IMR-90 (cell line): Measurements from ENCODE around the gene HES1. TPM values are rescaled to one million over a fixed set of nuclear protein-coding genes. Genes with fewer than 3 reads are reported as not detected.

ENCODE experiments used
- ATAC-seq: fragments of 200-7000 bp; cut with Tn5 transposase; 2 replicates; pipeline ENCODE4 v1.9.1; 2020; ENCODE audit warnings: low read depth, mild to moderate bottlenecking, moderate library complexity
- BruUV-seq: library from RNA; stranded (reverse); fragments of 400-500 nt; replicated peaks from 2 replicates; lab custom pipeline; 2021; lab: Mats Ljungman, UMichigan
- CTCF ChIA-PET: fragments of 300-600 bp; formaldehyde crosslinking; extraction: SDS; loops from one replicate; lab custom pipeline; 2021; ENCODE audit warnings: antibody characterized with exemption; lab: Yijun Ruan, JAX
- POLR2A ChIA-PET: fragments of 300-600 bp; sonication (Branson Sonifier 250); formaldehyde crosslinking; loops from one replicate; lab custom pipeline; 2022; ENCODE audit warnings: antibody characterized with exemption; ENCODE audit not compliant: unreplicated experiment; lab: Charles Lee
- DNase-seq: peaks from one replicate; pipeline ENCODE4 v3.0.0; 2013
- H2AFZ ChIP-seq: replicated peaks from 2 replicates; pipeline ENCODE3; 2013; ENCODE audit warnings: low read length, mild to moderate bottlenecking; ENCODE audit not compliant: poor library complexity
- H2AK5ac ChIP-seq: 2 replicates; pipeline ENCODE4 v1.6.1; 2013; ENCODE audit warnings: low read depth, low read length, inconsistent platforms
- H2AK9ac ChIP-seq: replicated peaks from 2 replicates; pipeline ENCODE3; 2013; ENCODE audit warnings: mild to moderate bottlenecking, low read depth, low read length, moderate library complexity; ENCODE audit not compliant: poor library complexity
- H2BK120ac ChIP-seq: 2 replicates; pipeline ENCODE4 v1.6.1; 2013; ENCODE audit warnings: low read depth, low read length, inconsistent platforms
- H2BK15ac ChIP-seq: 3 replicates; pipeline ENCODE4 v1.6.1; 2013; ENCODE audit warnings: low read depth, low read length, inconsistent platforms
- H2BK20ac ChIP-seq: 2 replicates; pipeline ENCODE4 v1.6.1; 2013; ENCODE audit warnings: low read depth, mild to moderate bottlenecking, inconsistent platforms, low read length, moderate library complexity
- H2BK5ac ChIP-seq: 2 replicates; pipeline ENCODE4 v1.6.1; 2013; ENCODE audit warnings: mild to moderate bottlenecking, low read depth, low read length, inconsistent platforms; ENCODE audit not compliant: poor library complexity, severe bottlenecking
- H3K14ac ChIP-seq: replicated peaks from 2 replicates; pipeline ENCODE4 v1.6.1; 2013; ENCODE audit warnings: low read depth, low read length, inconsistent platforms
- H3K18ac ChIP-seq: 2 replicates; pipeline ENCODE4 v1.6.1; 2013; ENCODE audit warnings: low read depth, low read length, control low read depth
- H3K23ac ChIP-seq: 2 replicates; pipeline ENCODE4 v1.6.1; 2013; ENCODE audit warnings: low read depth, low read length, inconsistent platforms
- H3K27ac ChIP-seq: 2 replicates; pipeline ENCODE4 v1.5.1; 2013; ENCODE audit warnings: mild to moderate bottlenecking, control low read depth, low read length; ENCODE audit not compliant: insufficient read depth
- H3K27me3 ChIP-seq: 2 replicates; pipeline ENCODE4 v1.6.1; 2013; ENCODE audit warnings: low read length; ENCODE audit not compliant: control insufficient read depth, insufficient read depth
- H3K36me3 ChIP-seq: 2 replicates; pipeline ENCODE4 v1.6.1; 2013; ENCODE audit warnings: low read length, mixed read lengths; ENCODE audit not compliant: control insufficient read depth, insufficient read depth
- H3K4ac ChIP-seq: 2 replicates; pipeline ENCODE4 v1.6.1; 2013; ENCODE audit warnings: low read depth, low read length, inconsistent platforms
- H3K4me1 ChIP-seq: 2 replicates; pipeline ENCODE4 v1.6.1; 2013; ENCODE audit warnings: low read length, mixed read lengths; ENCODE audit not compliant: control insufficient read depth, insufficient read depth
- H3K4me2 ChIP-seq: 2 replicates; pipeline ENCODE4 v1.6.1; 2013; ENCODE audit warnings: low read depth, mild to moderate bottlenecking, control low read depth, low read length, moderate library complexity
- H3K4me3 ChIP-seq: 2 replicates; pipeline ENCODE4 v1.5.1; 2013; ENCODE audit warnings: low read depth, mild to moderate bottlenecking, control low read depth, low read length, moderate library complexity; ENCODE audit not compliant: insufficient read depth
- H3K56ac ChIP-seq: 2 replicates; pipeline ENCODE4 v1.6.1; 2013; ENCODE audit warnings: low read length, inconsistent platforms; ENCODE audit not compliant: insufficient read depth; ENCODE audit errors: extremely low read depth
- H3K79me1 ChIP-seq, 2 experiments: 2 replicates each; pipeline ENCODE4 v1.6.1; 2013; ENCODE audit warnings: low read length in 2 of 2, inconsistent platforms in 1 of 2, low read depth in 1 of 2
- H3K9ac ChIP-seq: 2 replicates; pipeline ENCODE4 v1.6.1; 2013; ENCODE audit warnings: low read depth, low read length, control low read depth
- H3K9me1 ChIP-seq: 2 replicates; pipeline ENCODE4 v1.6.1; 2013; ENCODE audit warnings: low read length, inconsistent platforms; ENCODE audit not compliant: insufficient read depth
- H3K9me3 ChIP-seq: 2 replicates; pipeline ENCODE4 v1.6.1; 2013; ENCODE audit warnings: low read length; ENCODE audit not compliant: control insufficient read depth, insufficient read depth
- H4K20me1 ChIP-seq: 2 replicates; pipeline ENCODE4 v1.6.1; 2013; ENCODE audit warnings: low read length, inconsistent platforms; ENCODE audit not compliant: insufficient read depth
- H4K5ac ChIP-seq: 2 replicates; pipeline ENCODE4 v1.6.1; 2013; ENCODE audit warnings: mild to moderate bottlenecking, low read depth, low read length, control low read depth
- H4K8ac ChIP-seq, 2 experiments: 2 replicates each; pipeline ENCODE4 v1.6.1; 2013; ENCODE audit warnings: low read depth in 2 of 2, low read length in 2 of 2, control low read depth in 1 of 2, inconsistent platforms in 1 of 2
- H4K91ac ChIP-seq: 2 replicates; pipeline ENCODE4 v1.6.1; 2013; ENCODE audit warnings: low read depth, low read length, inconsistent platforms; ENCODE audit not compliant: insufficient read depth
- BHLHE40 ChIP-seq: fragments of 150-350 bp; IDR thresholded peaks from 2 replicates; pipeline ENCODE4 v1.6.1; 2016; ENCODE audit warnings: mild to moderate bottlenecking, low read depth, low read length
- CEBPB ChIP-seq: IDR thresholded peaks from 2 replicates; pipeline ENCODE4 v1.6.1; 2012; ENCODE audit warnings: low read depth, low read length, improper control_type of control experiment
- CHD1 ChIP-seq: IDR thresholded peaks from 2 replicates; pipeline ENCODE4 v1.6.1; 2012; ENCODE audit warnings: low read depth, low read length, improper control_type of control experiment
- CTCF ChIP-seq: conservative IDR thresholded peaks from 2 replicates; pipeline ENCODE4 v1.5.1; 2012; ENCODE audit warnings: mild to moderate bottlenecking, low read depth, low read length, improper control_type of control experiment
- ELK1 ChIP-seq: fragments of 150-350 bp; IDR thresholded peaks from 2 replicates; pipeline ENCODE4 v1.6.1; 2016; ENCODE audit warnings: low read depth, mild to moderate bottlenecking, low read length, moderate library complexity, borderline replicate concordance
- FOS ChIP-seq: fragments of 150-350 bp; IDR thresholded peaks from 2 replicates; pipeline ENCODE4 v1.6.1; 2016; ENCODE audit warnings: low read depth, low read length
- MAFK ChIP-seq: IDR thresholded peaks from 2 replicates; pipeline ENCODE4 v1.6.1; 2012; ENCODE audit warnings: low read depth, low read length, improper control_type of control experiment
- MAZ ChIP-seq: IDR thresholded peaks from 2 replicates; pipeline ENCODE4 v1.6.1; 2012; ENCODE audit warnings: low read depth, mild to moderate bottlenecking, low read length, improper control_type of control experiment, moderate library complexity, borderline replicate concordance
- MXI1 ChIP-seq: IDR thresholded peaks from 2 replicates; pipeline ENCODE4 v1.6.1; 2012; ENCODE audit warnings: low read depth, mild to moderate bottlenecking, low read length, moderate library complexity, borderline replicate concordance
- NFE2L2 ChIP-seq: fragments of 150-350 bp; IDR thresholded peaks from 2 replicates; pipeline ENCODE4 v1.6.1; 2016; ENCODE audit warnings: low read depth, mild to moderate bottlenecking, low read length
- POLR2A ChIP-seq: IDR thresholded peaks from 2 replicates; pipeline ENCODE4 v1.6.1; 2012; ENCODE audit warnings: mild to moderate bottlenecking, low read depth, low read length
- RAD21 ChIP-seq: IDR thresholded peaks from 2 replicates; pipeline ENCODE4 v1.6.1; 2012; ENCODE audit warnings: low read length, improper control_type of control experiment
- RCOR1 ChIP-seq: IDR thresholded peaks from 2 replicates; pipeline ENCODE4 v1.6.1; 2012; ENCODE audit warnings: mild to moderate bottlenecking, low read length, improper control_type of control experiment; ENCODE audit not compliant: insufficient replicate concordance
- RFX5 ChIP-seq: IDR thresholded peaks from 2 replicates; pipeline ENCODE4 v1.8.0; 2012; ENCODE audit warnings: low read depth, mild to moderate bottlenecking, low read length, moderate library complexity
- SMC3 ChIP-seq: fragments of 150-350 bp; IDR thresholded peaks from 2 replicates; pipeline ENCODE4 v1.6.1; 2016; ENCODE audit warnings: low read depth, mild to moderate bottlenecking, antibody characterized with exemption, low read length, moderate library complexity
- WGBS, 2 experiments: methylation state at CpG; one replicate each; pipeline versions ENCODE4 v1.1.5 to v1.1.7; 2013; ENCODE audit warnings: missing lambda C conversion rate in 2 of 2; ENCODE audit not compliant: insufficient read length in 1 of 2; ENCODE audit errors: extremely low coverage in 2 of 2; 5-methylcytosine and 5-hydroxymethylcytosine counted together
- dilution Hi-C: fragments of 300-500 bp; cut with HindIII; formaldehyde crosslinking; loops from one replicate; pipeline ENCODE4 v1.14.3; 2018; ENCODE audit warnings: low sequenced_read_pairs; ENCODE audit not compliant: unreplicated experiment
- in situ Hi-C: fragments of 300-500 bp; cut with MboI; formaldehyde crosslinking; loops from 3 replicates; pipeline ENCODE4 v1.14.3; 2019; ENCODE audit warnings: low sequenced_read_pairs, inconsistent platforms, mixed read lengths
- intact Hi-C: fragments of 100-400 bp; cut with micrococcal nuclease; formaldehyde crosslinking; loops from 2 replicates; pipeline ENCODE4 v1.10.0; 2022
- polyA plus RNA-seq, 3 experiments: library from polyadenylated mRNA; depleted of rRNA; stranded (reverse); fragments of >200 nt; gene quantifications; 2 replicates each; pipeline ENCODE4 v1.2.3, GENCODE V29; 2012; ENCODE audit warnings: low replicate concordance in 1 of 3
- total RNA-seq: library from RNA; depleted of rRNA; stranded (reverse); fragments of >200 nt; gene quantifications from 2 replicates; pipeline ENCODE4 v1.2.3, GENCODE V29; 2012

Gene HES1
- total and polyA plus RNA-seq, 2 of the 4 experiments (the other 2 are of a cell fraction), result 3.6 to 6.7 TPM

- DNase-seq (no peak), ATAC-seq (no peak)
- H4K20me1 ChIP-seq, result no peaks in the 10 kb centered on the region
- H3K27me3 ChIP-seq, result peaks cover 40% of the 10 kb centered on the region
- H4K8ac ChIP-seq, result no peak overlapping the region
- peak overlapping the region; percentile 51 for H2AFZ ChIP-seq
- H3K23ac ChIP-seq, result no peak overlapping the region
- no peak overlapping the region for H3K4me3 ChIP-seq
- H3K4me1 ChIP-seq, result no peaks in the 10 kb centered on the region
- no peak overlapping the region for H3K27ac ChIP-seq
- no peak overlapping the region for H3K9ac ChIP-seq
- no peak overlapping the region for H2AK9ac ChIP-seq
- no peak overlapping the region for H3K4me2 ChIP-seq
- no peak overlapping the region for H3K56ac ChIP-seq
- no peaks in the 10 kb centered on the region; the same call in 1 of the 2 replicates for H3K9me1 ChIP-seq
- no peak overlapping the region for H3K14ac ChIP-seq
- H2BK20ac ChIP-seq, result no peak overlapping the region
- H3K79me1 ChIP-seq, result no peaks in the 10 kb centered on the region
- H3K18ac ChIP-seq, result no peak overlapping the region
- no peak overlapping the region for H4K91ac ChIP-seq
- H2BK15ac ChIP-seq, result no peak overlapping the region
- no peak overlapping the region for H3K4ac ChIP-seq
- H2BK120ac ChIP-seq, result no peak overlapping the region
- CTCF ChIA-PET, result interaction anchor here (0.5 to 0.6 kb wide), 2 partner anchors 11 to 693 kb away, joined by 3 read pairs; no protein-coding TSS in a partner anchor
- in situ Hi-C loops, result no loop called here
- intact Hi-C loops, result no loop called here
- POLR2A ChIA-PET, result no interaction called here
- no TSS peak for BruUV-seq
- no peaks in the 10 kb centered on the region for H3K9me3 ChIP-seq
- no CpG with 5 or more reads among the region's 9 CpGs for WGBS, 2 experiments
- H2BK5ac ChIP-seq, result no peak overlapping the region
- no peaks in the 10 kb centered on the region for H3K36me3 ChIP-seq
- H4K5ac ChIP-seq, result no peak overlapping the region
- no peak overlapping the region for H2AK5ac ChIP-seq
- dilution Hi-C loops, result no loop called here
- TF ChIP-seq RAD21 (no peak), CHD1 (no peak), MXI1 (no peak), RFX5 (no peak), RCOR1 (no peak), CEBPB (no peak), BHLHE40 (no peak), MAFK (no peak), NFE2L2 (no peak), POLR2A (no peak), SMC3 (no peak), CTCF (no peak), ELK1 (no peak), MAZ (no peak), FOS (no peak)
These were observed 23.5 kb upstream of the HES1 start for GRCh38 chr3:194112120-194113106.
